T-helper 2 cell treated with Interferon-gamma antibody and Interleukin-4, amounts not matched to agents 5 μg/mL and 100 μg/mL, for 36 hours (primary cell): ENCODE measurements around the gene ADGRF4.
"Not testable (repeated sequence)": the region's sequence is repeated elsewhere in the genome, so short reads cannot be mapped to it uniquely, and the experiment has no call there.

Source experiments
- DNase-seq: peaks from one replicate; pipeline ENCODE4 v3.0.0; 2021; ENCODE audit warnings: low spot score
- H3K27ac Mint-ChIP-seq: one replicate; pipeline ENCODE4 v1.8.0; 2021; ENCODE audit warnings: mild to moderate bottlenecking, mixed read lengths
- H3K27me3 Mint-ChIP-seq: one replicate; pipeline ENCODE4 v1.8.0; 2021; ENCODE audit warnings: low read depth, mixed read lengths
- H3K36me3 Mint-ChIP-seq: one replicate; pipeline ENCODE4 v1.8.0; 2021; ENCODE audit warnings: low read depth, mixed read lengths
- H3K4me1 Mint-ChIP-seq: one replicate; pipeline ENCODE4 v1.8.0; 2021; ENCODE audit warnings: low read depth, mixed read lengths
- H3K4me3 Mint-ChIP-seq: one replicate; pipeline ENCODE4 v1.8.0; 2022; ENCODE audit warnings: mild to moderate bottlenecking, moderate library complexity, mixed read lengths
- H3K9me3 Mint-ChIP-seq: one replicate; pipeline ENCODE4 v1.8.0; 2021; ENCODE audit warnings: mixed read lengths

Gene ADGRF4

GRCh38 chr6:47734831-47735481 lies 36.6 kb downstream of the ADGRF4 start:
- H3K36me3 Mint-ChIP-seq: no peaks in the 10 kb centered on the region
- no peak for DNase-seq
- H3K9me3 Mint-ChIP-seq: no peaks in the 10 kb centered on the region
- peaks cover 27% of the 10 kb centered on the region for H3K27me3 Mint-ChIP-seq
- H3K27ac Mint-ChIP-seq: no peak overlapping the region
- no peak overlapping the region for H3K4me3 Mint-ChIP-seq
- H3K4me1 Mint-ChIP-seq: no peaks in the 10 kb centered on the region

- H3K9me3 Mint-ChIP-seq: no peaks in the 10 kb centered on the region
- no peaks in the 10 kb centered on the region for H3K4me1 Mint-ChIP-seq
- no peak overlapping the region for H3K27ac Mint-ChIP-seq
- H3K36me3 Mint-ChIP-seq: no peaks in the 10 kb centered on the region
- H3K4me3 Mint-ChIP-seq: no peak overlapping the region
- no peak for DNase-seq
- H3K27me3 Mint-ChIP-seq: peaks cover 27% of the 10 kb centered on the region
These were observed 37.8 kb downstream of the ADGRF4 start for GRCh38 chr6:47736083-47736700.

GRCh38 chr6:47737406-47737805 lies 39.0 kb downstream of the ADGRF4 start:
- Mint-ChIP-seq H3K4me1 (no peaks in the 10 kb centered on the region), H3K27ac (no peak overlapping the region), H3K27me3 (peaks cover 23% of the 10 kb centered on the region), H3K4me3 (no peak overlapping the region), H3K9me3 (no peaks in the 10 kb centered on the region), H3K36me3 (no peaks in the 10 kb centered on the region)
- no peak for DNase-seq

- H3K27ac Mint-ChIP-seq: no peak overlapping the region
- H3K4me3 Mint-ChIP-seq: no peak overlapping the region
- no peaks in the 10 kb centered on the region for H3K4me1 Mint-ChIP-seq
- H3K27me3 Mint-ChIP-seq: peaks cover 8% of the 10 kb centered on the region
- no peak for DNase-seq
- no peaks in the 10 kb centered on the region for H3K9me3 Mint-ChIP-seq
- no peaks in the 10 kb centered on the region for H3K36me3 Mint-ChIP-seq
These were observed 42.3 kb downstream of the ADGRF4 start for GRCh38 chr6:47740714-47741113.

- Mint-ChIP-seq H3K36me3 (no peaks in the 10 kb centered on the region), H3K4me1 (no peaks in the 10 kb centered on the region), H3K27me3 (peaks cover 4% of the 10 kb centered on the region), H3K27ac (no peak overlapping the region), H3K9me3 (no peaks in the 10 kb centered on the region), H3K4me3 (no peak overlapping the region)
- no peak for DNase-seq
These were observed 43.4 kb downstream of the ADGRF4 start for GRCh38 chr6:47741807-47742206.

- DNase-seq: no peak
- H3K4me3 Mint-ChIP-seq: no peak overlapping the region
- H3K27ac Mint-ChIP-seq: no peak overlapping the region
- H3K9me3 Mint-ChIP-seq: no peaks in the 10 kb centered on the region
- no peaks in the 10 kb centered on the region for H3K4me1 Mint-ChIP-seq
- no peaks in the 10 kb centered on the region for H3K36me3 Mint-ChIP-seq
- peaks cover 3% of the 10 kb centered on the region for H3K27me3 Mint-ChIP-seq
These were observed 45.4 kb downstream of the ADGRF4 start for GRCh38 chr6:47743744-47744143.

GRCh38 chr6:47745269-47745668 lies 46.9 kb downstream of the ADGRF4 start:
- H3K9me3 Mint-ChIP-seq, H3K27me3 Mint-ChIP-seq, H3K36me3 Mint-ChIP-seq, H3K4me3 Mint-ChIP-seq, H3K27ac Mint-ChIP-seq, H3K4me1 Mint-ChIP-seq, DNase-seq: not testable (repeated sequence)

- Mint-ChIP-seq H3K36me3 (no peaks in the 10 kb centered on the region), H3K4me1 (no peaks in the 10 kb centered on the region), H3K4me3 (no peak overlapping the region), H3K27me3 (peaks cover 6% of the 10 kb centered on the region), H3K27ac (no peak overlapping the region), H3K9me3 (no peaks in the 10 kb centered on the region)
- no peak for DNase-seq
These were observed 51.4 kb downstream of the ADGRF4 start for GRCh38 chr6:47749757-47750156.

GRCh38 chr6:47752801-47753200 lies 54.4 kb downstream of the ADGRF4 start:
- H3K36me3 Mint-ChIP-seq: no peaks in the 10 kb centered on the region
- no peaks in the 10 kb centered on the region for H3K4me1 Mint-ChIP-seq
- DNase-seq: no peak
- no peak overlapping the region for H3K4me3 Mint-ChIP-seq
- no peaks in the 10 kb centered on the region for H3K9me3 Mint-ChIP-seq
- no peak overlapping the region for H3K27ac Mint-ChIP-seq
- peaks cover 10% of the 10 kb centered on the region for H3K27me3 Mint-ChIP-seq

GRCh38 chr6:47759364-47759763 lies 61.0 kb downstream of the ADGRF4 start:
- no peaks in the 10 kb centered on the region for H3K4me1 Mint-ChIP-seq

GRCh38 chr6:47762502-47762901 lies 64.1 kb downstream of the ADGRF4 start:
- no peak for DNase-seq
- peaks cover 4% of the 10 kb centered on the region for H3K27me3 Mint-ChIP-seq
- no peak overlapping the region for H3K4me3 Mint-ChIP-seq
- H3K27ac Mint-ChIP-seq: no peak overlapping the region
- no peaks in the 10 kb centered on the region for H3K36me3 Mint-ChIP-seq
- no peaks in the 10 kb centered on the region for H3K4me1 Mint-ChIP-seq
- no peaks in the 10 kb centered on the region for H3K9me3 Mint-ChIP-seq

More at GRCh38 chr6:47759364-47759763, 61.0 kb downstream of the ADGRF4 start:
- H3K27me3 Mint-ChIP-seq: peaks cover 11% of the 10 kb centered on the region
- no peak overlapping the region for H3K27ac Mint-ChIP-seq
- no peak for DNase-seq
- no peak overlapping the region for H3K4me3 Mint-ChIP-seq
- no peaks in the 10 kb centered on the region for H3K36me3 Mint-ChIP-seq
- no peaks in the 10 kb centered on the region for H3K9me3 Mint-ChIP-seq

- Mint-ChIP-seq H3K4me3 (no peak overlapping the region), H3K36me3 (no peaks in the 10 kb centered on the region), H3K4me1 (no peaks in the 10 kb centered on the region), H3K27ac (no peak overlapping the region), H3K9me3 (no peaks in the 10 kb centered on the region), H3K27me3 (peaks cover 15% of the 10 kb centered on the region)
- no peak for DNase-seq
These were observed 68.1 kb downstream of the ADGRF4 start for GRCh38 chr6:47766445-47766844.

GRCh38 chr6:47767102-47767501 lies 68.7 kb downstream of the ADGRF4 start:
- no peak for DNase-seq
- no peaks in the 10 kb centered on the region for H3K9me3 Mint-ChIP-seq
- H3K27me3 Mint-ChIP-seq: peaks cover 15% of the 10 kb centered on the region
- H3K4me1 Mint-ChIP-seq: no peaks in the 10 kb centered on the region
- H3K27ac Mint-ChIP-seq: no peak overlapping the region
- H3K4me3 Mint-ChIP-seq: no peak overlapping the region
- no peaks in the 10 kb centered on the region for H3K36me3 Mint-ChIP-seq

- Mint-ChIP-seq H3K27me3 (peaks cover 15% of the 10 kb centered on the region), H3K36me3 (no peaks in the 10 kb centered on the region), H3K27ac (no peak overlapping the region), H3K4me1 (no peaks in the 10 kb centered on the region), H3K4me3 (no peak overlapping the region), H3K9me3 (no peaks in the 10 kb centered on the region)
- DNase-seq: no peak
These were observed 71.6 kb downstream of the ADGRF4 start for GRCh38 chr6:47769982-47770381.
